Trophoblast cell (in vitro differentiated cells and primary cell): ENCODE measurements around the gene ZNF48.

ENCODE experiments used
- DNase-seq, 2 donors: peaks; one replicate each; pipeline ENCODE4 v3.0.0-alpha.2; 2016
- H2AFZ ChIP-seq: 2 replicates; pipeline ENCODE4 v1.6.1; 2013; ENCODE audit warnings: low read length, moderate library complexity, mild to moderate bottlenecking; ENCODE audit not compliant: insufficient read depth, poor library complexity
- H2AK5ac ChIP-seq: 2 replicates; pipeline ENCODE4 v1.6.1; 2013; ENCODE audit warnings: mild to moderate bottlenecking, low read length
- H2BK120ac ChIP-seq: 2 replicates; pipeline ENCODE4 v1.6.1; 2013; ENCODE audit warnings: low read length, mild to moderate bottlenecking, moderate library complexity; ENCODE audit not compliant: insufficient read depth, poor library complexity
- H2BK12ac ChIP-seq: 2 replicates; pipeline ENCODE4 v1.6.1; 2013; ENCODE audit warnings: mild to moderate bottlenecking, low read length, moderate library complexity
- H2BK5ac ChIP-seq: 2 replicates; pipeline ENCODE4 v1.6.1; 2013; ENCODE audit warnings: low read length, low read depth, moderate library complexity, mild to moderate bottlenecking; ENCODE audit not compliant: poor library complexity
- H3K14ac ChIP-seq: 2 replicates; pipeline ENCODE4 v1.6.1; 2013; ENCODE audit warnings: mild to moderate bottlenecking, low read length
- H3K18ac ChIP-seq: 2 replicates; pipeline ENCODE4 v1.6.1; 2013; ENCODE audit warnings: mild to moderate bottlenecking, low read length
- H3K23ac ChIP-seq: 2 replicates; pipeline ENCODE4 v1.6.1; 2013; ENCODE audit warnings: low read length
- H3K27ac ChIP-seq: 2 replicates; pipeline ENCODE4 v1.5.1; 2013; ENCODE audit warnings: low read depth, mild to moderate bottlenecking, inconsistent platforms, low read length, moderate library complexity
- H3K27me3 ChIP-seq: 2 replicates; pipeline ENCODE4 v1.6.1; 2013; ENCODE audit warnings: inconsistent platforms, mild to moderate bottlenecking, low read length, moderate library complexity; ENCODE audit not compliant: insufficient read depth
- H3K36me3 ChIP-seq, 2 experiments: 1 replicate in 1 of 2; 2 replicates in 1 of 2; pipeline ENCODE4 v1.6.1; 2013; ENCODE audit warnings: low read length in 2 of 2, mild to moderate bottlenecking in 2 of 2, moderate library complexity in 1 of 2; ENCODE audit not compliant: insufficient read depth in 2 of 2, control insufficient read depth in 1 of 2
- H3K4ac ChIP-seq: 2 replicates; pipeline ENCODE4 v1.6.1; 2013; ENCODE audit warnings: low read depth, mild to moderate bottlenecking, low read length, moderate library complexity
- H3K4me1 ChIP-seq, 2 experiments: 1 replicate in 1 of 2; 2 replicates in 1 of 2; pipeline ENCODE4 v1.6.1; 2013; ENCODE audit warnings: low read length in 2 of 2, mild to moderate bottlenecking in 2 of 2, moderate library complexity in 1 of 2; ENCODE audit not compliant: insufficient read depth in 2 of 2, control insufficient read depth in 1 of 2
- H3K4me2 ChIP-seq: 2 replicates; pipeline ENCODE4 v1.6.1; 2013; ENCODE audit warnings: inconsistent platforms, mild to moderate bottlenecking, low read length, moderate library complexity
- H3K4me3 ChIP-seq: 2 replicates; pipeline ENCODE4 v1.5.1; 2013; ENCODE audit warnings: mild to moderate bottlenecking, low read depth, low read length, inconsistent platforms
- H3K79me1 ChIP-seq: one replicate; pipeline ENCODE4 v1.6.1; 2013; ENCODE audit warnings: low read length
- H3K79me2 ChIP-seq: 2 replicates; pipeline ENCODE4 v1.6.1; 2013; ENCODE audit warnings: low read length, mild to moderate bottlenecking; ENCODE audit not compliant: control insufficient read depth, insufficient read depth, poor library complexity
- H3K9ac ChIP-seq: 2 replicates; pipeline ENCODE4 v1.6.1; 2013; ENCODE audit warnings: mild to moderate bottlenecking, low read length
- H3K9me3 ChIP-seq: 2 replicates; pipeline ENCODE4 v1.6.1; 2013; ENCODE audit warnings: low read depth, mild to moderate bottlenecking, control low read depth, inconsistent platforms, low read length; ENCODE audit not compliant: insufficient read depth
- H4K12ac ChIP-seq: 2 replicates; pipeline ENCODE4 v1.6.1; 2013; ENCODE audit warnings: low read depth, mild to moderate bottlenecking, low read length, moderate library complexity
- H4K8ac ChIP-seq: 2 replicates; pipeline ENCODE4 v1.6.1; 2013; ENCODE audit warnings: low read depth, mild to moderate bottlenecking, low read length, moderate library complexity
- H4K91ac ChIP-seq: one replicate; pipeline ENCODE4 v1.6.1; 2013; ENCODE audit warnings: low read depth, mild to moderate bottlenecking, low read length, moderate library complexity
- WGBS: extraction: QIAGEN DNeasy Blood & Tissue Kit; methylation state at CpG from one replicate; pipeline ENCODE4 v1.1.7; 2013; ENCODE audit warnings: missing lambda C conversion rate; ENCODE audit not compliant: insufficient read length, insufficient coverage; ENCODE audit errors: extremely low coverage; 5-methylcytosine and 5-hydroxymethylcytosine counted together

The ZNF48 gene

GRCh38 chr16:30370456-30371247, 24.6 kb upstream of the ZNF48 start, which contains the start of gene TBC1D10B:
Gene TBC1D10B (minus strand): TSS chr16:30370494. CDS start chr16:30370183, 311 bp downstream.
- peak within 1 kb of the TSS; percentile 70 for H2BK5ac ChIP-seq
- peak within 1 kb of the TSS; percentile 89 for H4K12ac ChIP-seq
- H3K27me3 ChIP-seq: no peaks in the 10 kb centered on the region
- no peaks in the 10 kb centered on the region for H3K9me3 ChIP-seq
- no peak within 1 kb of the TSS for H2AFZ ChIP-seq
- peak; percentile 99 to 100 for DNase-seq
- no CpG with 5 or more reads among the region's 40 CpGs for WGBS
- peak within 1 kb of the TSS; percentile 54 for H3K18ac ChIP-seq
- peak within 1 kb of the TSS; percentile 73 for H3K9ac ChIP-seq
- peaks cover 10% of the 10 kb centered on the region for H3K79me1 ChIP-seq
- peaks cover 2 to 9% of the 10 kb centered on the region in 2 experiments for H3K36me3 ChIP-seq
- peak within 1 kb of the TSS; percentile 86 for H4K91ac ChIP-seq
- peak within 1 kb of the TSS; percentile 75 for H3K14ac ChIP-seq
- peak within 1 kb of the TSS; percentile 90 for H2AK5ac ChIP-seq
- peaks cover 21 to 27% of the 10 kb centered on the region in 2 experiments for H3K4me1 ChIP-seq
- peak within 1 kb of the TSS; percentile 60 for H2BK120ac ChIP-seq
- H3K23ac ChIP-seq: no peak within 1 kb of the TSS
- peak within 1 kb of the TSS; percentile 91 for H4K8ac ChIP-seq
- peaks cover 23% of the 10 kb centered on the region for H3K79me2 ChIP-seq
- H3K4me2 ChIP-seq: peak within 1 kb of the TSS; percentile 93
- peak within 1 kb of the TSS; percentile 96 for H3K4ac ChIP-seq
- peak within 1 kb of the TSS; percentile 75 for H3K27ac ChIP-seq
- H2BK12ac ChIP-seq: peak within 1 kb of the TSS; percentile 35
- peak within 1 kb of the TSS; percentile 83 for H3K4me3 ChIP-seq

GRCh38 chr16:30371248-30371816, 23.9 kb upstream of the ZNF48 start:
- no peak for DNase-seq
- no CpG with 5 or more reads among the region's 11 CpGs for WGBS
- peak overlapping the region; percentile 60 for H2BK120ac ChIP-seq
- peak overlapping the region; percentile 53 for H2BK5ac ChIP-seq
- H3K79me1 ChIP-seq: peaks cover 10% of the 10 kb centered on the region
- H4K91ac ChIP-seq: peak overlapping the region; percentile 49
- H3K9me3 ChIP-seq: no peaks in the 10 kb centered on the region
- H3K36me3 ChIP-seq: peaks cover 2 to 8% of the 10 kb centered on the region in 2 experiments
- H3K27me3 ChIP-seq: no peaks in the 10 kb centered on the region
- peaks cover 21 to 31% of the 10 kb centered on the region in 2 experiments for H3K4me1 ChIP-seq
- H4K12ac ChIP-seq: peak overlapping the region; percentile 89
- H3K4me3 ChIP-seq: peak overlapping the region; percentile 47
- peak overlapping the region; percentile 54 for H3K18ac ChIP-seq
- H3K79me2 ChIP-seq: peaks cover 23% of the 10 kb centered on the region
- peak overlapping the region; percentile 35 for H2BK12ac ChIP-seq
- peak overlapping the region; percentile 24 for H3K9ac ChIP-seq
- H4K8ac ChIP-seq: peak overlapping the region; percentile 91
- H3K27ac ChIP-seq: peak overlapping the region; percentile 18
- H3K4me2 ChIP-seq: peak overlapping the region; percentile 85
- H2AFZ ChIP-seq: no peak overlapping the region
- H3K4ac ChIP-seq: peak overlapping the region; percentile 43
- H3K14ac ChIP-seq: peak overlapping the region; percentile 68
- H2AK5ac ChIP-seq: peak overlapping the region; percentile 90
- no peak overlapping the region for H3K23ac ChIP-seq

GRCh38 chr16:30372038-30372712, 23.0 kb upstream of the ZNF48 start:
- H3K79me2 ChIP-seq: peaks cover 23% of the 10 kb centered on the region
- H3K14ac ChIP-seq: no peak overlapping the region
- H3K4me2 ChIP-seq: no peak overlapping the region
- no peak overlapping the region for H2AFZ ChIP-seq
- peak overlapping the region; percentile 28 for H4K91ac ChIP-seq
- no peak for DNase-seq
- no peak overlapping the region for H2BK5ac ChIP-seq
- peak overlapping the region; percentile 14 for H3K9ac ChIP-seq
- WGBS: no CpG with 5 or more reads among the region's 6 CpGs
- no peak overlapping the region for H3K23ac ChIP-seq
- H2BK12ac ChIP-seq: peak overlapping the region; percentile 45
- no peak overlapping the region for H3K4me3 ChIP-seq
- no peak overlapping the region for H2BK120ac ChIP-seq
- no peak overlapping the region for H4K12ac ChIP-seq
- H3K4me1 ChIP-seq: peaks cover 22 to 33% of the 10 kb centered on the region in 2 experiments
- H3K36me3 ChIP-seq: peaks cover 0 to 6% of the 10 kb centered on the region in 2 experiments
- no peaks in the 10 kb centered on the region for H3K27me3 ChIP-seq
- no peaks in the 10 kb centered on the region for H3K9me3 ChIP-seq
- H4K8ac ChIP-seq: peak overlapping the region; percentile 44
- H2AK5ac ChIP-seq: peak overlapping the region; percentile 0
- H3K79me1 ChIP-seq: peaks cover 11% of the 10 kb centered on the region
- no peak overlapping the region for H3K4ac ChIP-seq
- H3K18ac ChIP-seq: no peak overlapping the region
- no peak overlapping the region for H3K27ac ChIP-seq

- no peak overlapping the region for H3K4me3 ChIP-seq
- peak overlapping the region; percentile 47 for H2BK12ac ChIP-seq
- H3K9ac ChIP-seq: no peak overlapping the region
- H3K23ac ChIP-seq: no peak overlapping the region
- H4K91ac ChIP-seq: no peak overlapping the region
- H3K79me2 ChIP-seq: peaks cover 22% of the 10 kb centered on the region
- H3K79me1 ChIP-seq: peaks cover 17% of the 10 kb centered on the region
- H3K4me2 ChIP-seq: no peak overlapping the region
- no peak overlapping the region for H3K27ac ChIP-seq
- H2AFZ ChIP-seq: no peak overlapping the region
- no peak for DNase-seq
- H2BK5ac ChIP-seq: no peak overlapping the region
- H3K27me3 ChIP-seq: no peaks in the 10 kb centered on the region
- H3K36me3 ChIP-seq: peaks cover 0 to under 1% of the 10 kb centered on the region in 2 experiments
- no peak overlapping the region for H2BK120ac ChIP-seq
- H3K9me3 ChIP-seq: no peaks in the 10 kb centered on the region
- WGBS: no CpG with 5 or more reads among the region's 5 CpGs
- no peak overlapping the region for H4K12ac ChIP-seq
- no peak overlapping the region for H3K14ac ChIP-seq
- peaks cover 21 to 33% of the 10 kb centered on the region in 2 experiments for H3K4me1 ChIP-seq
- H3K18ac ChIP-seq: no peak overlapping the region
- H4K8ac ChIP-seq: no peak overlapping the region
- no peak overlapping the region for H2AK5ac ChIP-seq
- no peak overlapping the region for H3K4ac ChIP-seq
Measured at GRCh38 chr16:30372725-30373124, 22.5 kb upstream of the ZNF48 start.
